Mammary epithelial cell (primary cell): ENCODE results near the gene DIAPH3.

Experiments used
- EZH2 ChIP-seq: IDR thresholded peaks from 2 replicates; pipeline ENCODE4 v1.6.1; 2012; ENCODE audit warnings: low read length, inconsistent platforms, borderline replicate concordance
- TF ChIP-seq, protein P1 (sequence below), 2 donors: IDR thresholded peaks in 1 of 2; conservative IDR thresholded peaks in 1 of 2; 2 replicates each; pipeline ENCODE4 v1.5.1; 2011 to 2012; ENCODE audit warnings: inconsistent platforms in 2 of 2, low read length in 2 of 2, mild to moderate bottlenecking in 2 of 2, control low read depth in 1 of 2, low read depth in 1 of 2; ENCODE audit not compliant: insufficient read depth in 1 of 2; ENCODE audit errors: extremely low read depth in 1 of 2

DNA sequence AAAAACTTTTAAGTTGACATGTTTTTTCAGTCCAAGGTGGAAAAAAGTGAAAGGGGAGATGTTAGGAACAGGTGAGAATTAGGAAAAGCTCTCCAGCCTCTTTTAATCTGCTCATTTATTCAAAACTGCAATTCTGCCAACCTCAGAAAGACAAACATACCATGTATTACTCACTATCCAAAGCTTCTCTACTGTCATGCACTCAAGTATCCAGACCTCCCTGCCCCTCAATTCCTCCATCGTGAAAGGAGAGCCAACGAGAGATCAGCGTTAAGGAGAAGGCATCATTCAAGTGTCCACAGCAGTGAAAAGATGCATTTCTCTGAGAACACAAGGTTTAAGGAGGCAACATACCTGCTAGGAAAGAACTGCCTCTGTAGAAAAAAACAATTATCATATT is 24.5 kb downstream of the DIAPH3 start:
- TF ChIP-seq EZH2 = no peak
- TF ChIP-seq, protein P1, sequence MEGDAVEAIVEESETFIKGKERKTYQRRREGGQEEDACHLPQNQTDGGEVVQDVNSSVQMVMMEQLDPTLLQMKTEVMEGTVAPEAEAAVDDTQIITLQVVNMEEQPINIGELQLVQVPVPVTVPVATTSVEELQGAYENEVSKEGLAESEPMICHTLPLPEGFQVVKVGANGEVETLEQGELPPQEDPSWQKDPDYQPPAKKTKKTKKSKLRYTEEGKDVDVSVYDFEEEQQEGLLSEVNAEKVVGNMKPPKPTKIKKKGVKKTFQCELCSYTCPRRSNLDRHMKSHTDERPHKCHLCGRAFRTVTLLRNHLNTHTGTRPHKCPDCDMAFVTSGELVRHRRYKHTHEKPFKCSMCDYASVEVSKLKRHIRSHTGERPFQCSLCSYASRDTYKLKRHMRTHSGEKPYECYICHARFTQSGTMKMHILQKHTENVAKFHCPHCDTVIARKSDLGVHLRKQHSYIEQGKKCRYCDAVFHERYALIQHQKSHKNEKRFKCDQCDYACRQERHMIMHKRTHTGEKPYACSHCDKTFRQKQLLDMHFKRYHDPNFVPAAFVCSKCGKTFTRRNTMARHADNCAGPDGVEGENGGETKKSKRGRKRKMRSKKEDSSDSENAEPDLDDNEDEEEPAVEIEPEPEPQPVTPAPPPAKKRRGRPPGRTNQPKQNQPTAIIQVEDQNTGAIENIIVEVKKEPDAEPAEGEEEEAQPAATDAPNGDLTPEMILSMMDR (conservative IDR thresholded peaks at IDR 0.05 in 1 of 2, IDR thresholded peaks at IDR 0.05 in 1 of 2; ENCODE audit: extremely low read depth in 1 of 2, insufficient read depth in 1 of 2, low read depth in 1 of 2, low read length in 2 of 2) = no peak
